Measurements from ENCODE around the gene MLPH.

- TF ChIP-seq, protein P1, sequence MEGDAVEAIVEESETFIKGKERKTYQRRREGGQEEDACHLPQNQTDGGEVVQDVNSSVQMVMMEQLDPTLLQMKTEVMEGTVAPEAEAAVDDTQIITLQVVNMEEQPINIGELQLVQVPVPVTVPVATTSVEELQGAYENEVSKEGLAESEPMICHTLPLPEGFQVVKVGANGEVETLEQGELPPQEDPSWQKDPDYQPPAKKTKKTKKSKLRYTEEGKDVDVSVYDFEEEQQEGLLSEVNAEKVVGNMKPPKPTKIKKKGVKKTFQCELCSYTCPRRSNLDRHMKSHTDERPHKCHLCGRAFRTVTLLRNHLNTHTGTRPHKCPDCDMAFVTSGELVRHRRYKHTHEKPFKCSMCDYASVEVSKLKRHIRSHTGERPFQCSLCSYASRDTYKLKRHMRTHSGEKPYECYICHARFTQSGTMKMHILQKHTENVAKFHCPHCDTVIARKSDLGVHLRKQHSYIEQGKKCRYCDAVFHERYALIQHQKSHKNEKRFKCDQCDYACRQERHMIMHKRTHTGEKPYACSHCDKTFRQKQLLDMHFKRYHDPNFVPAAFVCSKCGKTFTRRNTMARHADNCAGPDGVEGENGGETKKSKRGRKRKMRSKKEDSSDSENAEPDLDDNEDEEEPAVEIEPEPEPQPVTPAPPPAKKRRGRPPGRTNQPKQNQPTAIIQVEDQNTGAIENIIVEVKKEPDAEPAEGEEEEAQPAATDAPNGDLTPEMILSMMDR (conservative IDR thresholded peaks at IDR 0.05), result no peak
- TF ChIP-seq EZH2 (IDR thresholded peaks at IDR 0.05; ENCODE audit: low read depth), result no peak
Measured at GRCh38 chr2:237487496-237487895, 445 bp downstream of the MLPH start.

Measured in PC-9 (cell line).